IMR-90 (cell line): ENCODE measurements around the gene CPXM1. TPM values are rescaled to one million over a fixed set of nuclear protein-coding genes. Genes with fewer than 3 reads are reported as not detected.

ENCODE experiments used
- ATAC-seq: fragments of 200-7000 bp; cut with Tn5 transposase; 2 replicates; pipeline ENCODE4 v1.9.1; 2020; ENCODE audit warnings: low read depth, mild to moderate bottlenecking, moderate library complexity
- BruUV-seq: library from RNA; stranded (reverse); fragments of 400-500 nt; replicated peaks from 2 replicates; lab custom pipeline; 2021; lab: Mats Ljungman, UMichigan
- CTCF ChIA-PET: fragments of 300-600 bp; formaldehyde crosslinking; extraction: SDS; loops from one replicate; lab custom pipeline; 2021; ENCODE audit warnings: antibody characterized with exemption; lab: Yijun Ruan, JAX
- POLR2A ChIA-PET: fragments of 300-600 bp; sonication (Branson Sonifier 250); formaldehyde crosslinking; loops from one replicate; lab custom pipeline; 2022; ENCODE audit warnings: antibody characterized with exemption; ENCODE audit not compliant: unreplicated experiment; lab: Charles Lee
- DNase-seq: peaks from one replicate; pipeline ENCODE4 v3.0.0; 2013
- H2AFZ ChIP-seq: replicated peaks from 2 replicates; pipeline ENCODE3; 2013; ENCODE audit warnings: low read length, mild to moderate bottlenecking; ENCODE audit not compliant: poor library complexity
- H2AK5ac ChIP-seq: 2 replicates; pipeline ENCODE4 v1.6.1; 2013; ENCODE audit warnings: low read depth, low read length, inconsistent platforms
- H2AK9ac ChIP-seq: replicated peaks from 2 replicates; pipeline ENCODE3; 2013; ENCODE audit warnings: mild to moderate bottlenecking, low read depth, low read length, moderate library complexity; ENCODE audit not compliant: poor library complexity
- H2BK120ac ChIP-seq: 2 replicates; pipeline ENCODE4 v1.6.1; 2013; ENCODE audit warnings: low read depth, low read length, inconsistent platforms
- H2BK15ac ChIP-seq: 3 replicates; pipeline ENCODE4 v1.6.1; 2013; ENCODE audit warnings: low read depth, low read length, inconsistent platforms
- H2BK20ac ChIP-seq: 2 replicates; pipeline ENCODE4 v1.6.1; 2013; ENCODE audit warnings: low read depth, mild to moderate bottlenecking, inconsistent platforms, low read length, moderate library complexity
- H2BK5ac ChIP-seq: 2 replicates; pipeline ENCODE4 v1.6.1; 2013; ENCODE audit warnings: mild to moderate bottlenecking, low read depth, low read length, inconsistent platforms; ENCODE audit not compliant: poor library complexity, severe bottlenecking
- H3K14ac ChIP-seq: replicated peaks from 2 replicates; pipeline ENCODE4 v1.6.1; 2013; ENCODE audit warnings: low read depth, low read length, inconsistent platforms
- H3K18ac ChIP-seq: 2 replicates; pipeline ENCODE4 v1.6.1; 2013; ENCODE audit warnings: low read depth, low read length, control low read depth
- H3K23ac ChIP-seq: 2 replicates; pipeline ENCODE4 v1.6.1; 2013; ENCODE audit warnings: low read depth, low read length, inconsistent platforms
- H3K27ac ChIP-seq: 2 replicates; pipeline ENCODE4 v1.5.1; 2013; ENCODE audit warnings: mild to moderate bottlenecking, control low read depth, low read length; ENCODE audit not compliant: insufficient read depth
- H3K27me3 ChIP-seq: 2 replicates; pipeline ENCODE4 v1.6.1; 2013; ENCODE audit warnings: low read length; ENCODE audit not compliant: control insufficient read depth, insufficient read depth
- H3K36me3 ChIP-seq: 2 replicates; pipeline ENCODE4 v1.6.1; 2013; ENCODE audit warnings: low read length, mixed read lengths; ENCODE audit not compliant: control insufficient read depth, insufficient read depth
- H3K4ac ChIP-seq: 2 replicates; pipeline ENCODE4 v1.6.1; 2013; ENCODE audit warnings: low read depth, low read length, inconsistent platforms
- H3K4me1 ChIP-seq: 2 replicates; pipeline ENCODE4 v1.6.1; 2013; ENCODE audit warnings: low read length, mixed read lengths; ENCODE audit not compliant: control insufficient read depth, insufficient read depth
- H3K4me2 ChIP-seq: 2 replicates; pipeline ENCODE4 v1.6.1; 2013; ENCODE audit warnings: low read depth, mild to moderate bottlenecking, control low read depth, low read length, moderate library complexity
- H3K4me3 ChIP-seq: 2 replicates; pipeline ENCODE4 v1.5.1; 2013; ENCODE audit warnings: low read depth, mild to moderate bottlenecking, control low read depth, low read length, moderate library complexity; ENCODE audit not compliant: insufficient read depth
- H3K56ac ChIP-seq: 2 replicates; pipeline ENCODE4 v1.6.1; 2013; ENCODE audit warnings: low read length, inconsistent platforms; ENCODE audit not compliant: insufficient read depth; ENCODE audit errors: extremely low read depth
- H3K79me1 ChIP-seq, 2 experiments: 2 replicates each; pipeline ENCODE4 v1.6.1; 2013; ENCODE audit warnings: low read length in 2 of 2, inconsistent platforms in 1 of 2, low read depth in 1 of 2
- H3K9ac ChIP-seq: 2 replicates; pipeline ENCODE4 v1.6.1; 2013; ENCODE audit warnings: low read depth, low read length, control low read depth
- H3K9me1 ChIP-seq: 2 replicates; pipeline ENCODE4 v1.6.1; 2013; ENCODE audit warnings: low read length, inconsistent platforms; ENCODE audit not compliant: insufficient read depth
- H3K9me3 ChIP-seq: 2 replicates; pipeline ENCODE4 v1.6.1; 2013; ENCODE audit warnings: low read length; ENCODE audit not compliant: control insufficient read depth, insufficient read depth
- H4K20me1 ChIP-seq: 2 replicates; pipeline ENCODE4 v1.6.1; 2013; ENCODE audit warnings: low read length, inconsistent platforms; ENCODE audit not compliant: insufficient read depth
- H4K5ac ChIP-seq: 2 replicates; pipeline ENCODE4 v1.6.1; 2013; ENCODE audit warnings: mild to moderate bottlenecking, low read depth, low read length, control low read depth
- H4K8ac ChIP-seq, 2 experiments: 2 replicates each; pipeline ENCODE4 v1.6.1; 2013; ENCODE audit warnings: low read depth in 2 of 2, low read length in 2 of 2, control low read depth in 1 of 2, inconsistent platforms in 1 of 2
- H4K91ac ChIP-seq: 2 replicates; pipeline ENCODE4 v1.6.1; 2013; ENCODE audit warnings: low read depth, low read length, inconsistent platforms; ENCODE audit not compliant: insufficient read depth
- BHLHE40 ChIP-seq: fragments of 150-350 bp; IDR thresholded peaks from 2 replicates; pipeline ENCODE4 v1.6.1; 2016; ENCODE audit warnings: mild to moderate bottlenecking, low read depth, low read length
- CEBPB ChIP-seq: IDR thresholded peaks from 2 replicates; pipeline ENCODE4 v1.6.1; 2012; ENCODE audit warnings: low read depth, low read length, improper control_type of control experiment
- CHD1 ChIP-seq: IDR thresholded peaks from 2 replicates; pipeline ENCODE4 v1.6.1; 2012; ENCODE audit warnings: low read depth, low read length, improper control_type of control experiment
- CTCF ChIP-seq: conservative IDR thresholded peaks from 2 replicates; pipeline ENCODE4 v1.5.1; 2012; ENCODE audit warnings: mild to moderate bottlenecking, low read depth, low read length, improper control_type of control experiment
- ELK1 ChIP-seq: fragments of 150-350 bp; IDR thresholded peaks from 2 replicates; pipeline ENCODE4 v1.6.1; 2016; ENCODE audit warnings: low read depth, mild to moderate bottlenecking, low read length, moderate library complexity, borderline replicate concordance
- FOS ChIP-seq: fragments of 150-350 bp; IDR thresholded peaks from 2 replicates; pipeline ENCODE4 v1.6.1; 2016; ENCODE audit warnings: low read depth, low read length
- MAFK ChIP-seq: IDR thresholded peaks from 2 replicates; pipeline ENCODE4 v1.6.1; 2012; ENCODE audit warnings: low read depth, low read length, improper control_type of control experiment
- MAZ ChIP-seq: IDR thresholded peaks from 2 replicates; pipeline ENCODE4 v1.6.1; 2012; ENCODE audit warnings: low read depth, mild to moderate bottlenecking, low read length, improper control_type of control experiment, moderate library complexity, borderline replicate concordance
- MXI1 ChIP-seq: IDR thresholded peaks from 2 replicates; pipeline ENCODE4 v1.6.1; 2012; ENCODE audit warnings: low read depth, mild to moderate bottlenecking, low read length, moderate library complexity, borderline replicate concordance
- NFE2L2 ChIP-seq: fragments of 150-350 bp; IDR thresholded peaks from 2 replicates; pipeline ENCODE4 v1.6.1; 2016; ENCODE audit warnings: low read depth, mild to moderate bottlenecking, low read length
- POLR2A ChIP-seq: IDR thresholded peaks from 2 replicates; pipeline ENCODE4 v1.6.1; 2012; ENCODE audit warnings: mild to moderate bottlenecking, low read depth, low read length
- RAD21 ChIP-seq: IDR thresholded peaks from 2 replicates; pipeline ENCODE4 v1.6.1; 2012; ENCODE audit warnings: low read length, improper control_type of control experiment
- RCOR1 ChIP-seq: IDR thresholded peaks from 2 replicates; pipeline ENCODE4 v1.6.1; 2012; ENCODE audit warnings: mild to moderate bottlenecking, low read length, improper control_type of control experiment; ENCODE audit not compliant: insufficient replicate concordance
- RFX5 ChIP-seq: IDR thresholded peaks from 2 replicates; pipeline ENCODE4 v1.8.0; 2012; ENCODE audit warnings: low read depth, mild to moderate bottlenecking, low read length, moderate library complexity
- SMC3 ChIP-seq: fragments of 150-350 bp; IDR thresholded peaks from 2 replicates; pipeline ENCODE4 v1.6.1; 2016; ENCODE audit warnings: low read depth, mild to moderate bottlenecking, antibody characterized with exemption, low read length, moderate library complexity
- USF2 ChIP-seq: fragments of 150-350 bp; IDR thresholded peaks from 2 replicates; pipeline ENCODE4 v1.6.1; 2017; ENCODE audit warnings: mild to moderate bottlenecking, antibody characterized with exemption, low read length, low read depth
- WGBS, 2 experiments: methylation state at CpG; one replicate each; pipeline versions ENCODE4 v1.1.5 to v1.1.7; 2013; ENCODE audit warnings: missing lambda C conversion rate in 2 of 2; ENCODE audit not compliant: insufficient read length in 1 of 2; ENCODE audit errors: extremely low coverage in 2 of 2; 5-methylcytosine and 5-hydroxymethylcytosine counted together
- dilution Hi-C: fragments of 300-500 bp; cut with HindIII; formaldehyde crosslinking; loops from one replicate; pipeline ENCODE4 v1.14.3; 2018; ENCODE audit warnings: low sequenced_read_pairs; ENCODE audit not compliant: unreplicated experiment
- in situ Hi-C: fragments of 300-500 bp; cut with MboI; formaldehyde crosslinking; loops from 3 replicates; pipeline ENCODE4 v1.14.3; 2019; ENCODE audit warnings: low sequenced_read_pairs, inconsistent platforms, mixed read lengths
- intact Hi-C: fragments of 100-400 bp; cut with micrococcal nuclease; formaldehyde crosslinking; loops from 2 replicates; pipeline ENCODE4 v1.10.0; 2022
- polyA plus RNA-seq, 3 experiments: library from polyadenylated mRNA; depleted of rRNA; stranded (reverse); fragments of >200 nt; gene quantifications; 2 replicates each; pipeline ENCODE4 v1.2.3, GENCODE V29; 2012; ENCODE audit warnings: low replicate concordance in 1 of 3
- total RNA-seq: library from RNA; depleted of rRNA; stranded (reverse); fragments of >200 nt; gene quantifications from 2 replicates; pipeline ENCODE4 v1.2.3, GENCODE V29; 2012

Gene CPXM1
- total and polyA plus RNA-seq, 2 of the 4 experiments (the other 2 are of a cell fraction) = 1.1 to 4.6 TPM

GRCh38 chr20:2760297-2760951 lies 40.0 kb downstream of the CPXM1 start:
- Histone ChIP-seq H3K9ac (no peak overlapping the region), H3K4me3 (no peak overlapping the region), H3K9me1 (no peaks in the 10 kb centered on the region), H3K36me3 (no peaks in the 10 kb centered on the region), H4K91ac (no peak overlapping the region), H3K18ac (no peak overlapping the region), H3K23ac (no peak overlapping the region), H2BK5ac (no peak overlapping the region), H4K5ac (no peak overlapping the region), H3K27ac (no peak overlapping the region), H2BK120ac (no peak overlapping the region), H2BK15ac (no peak overlapping the region), H4K8ac (no peak overlapping the region), H3K27me3 (peaks cover 11% of the 10 kb centered on the region), H3K4me2 (no peak overlapping the region), H3K14ac (no peak overlapping the region), H3K79me1 (no peaks in the 10 kb centered on the region), H4K20me1 (no peaks in the 10 kb centered on the region), H3K9me3 (no peaks in the 10 kb centered on the region), H2AK9ac (no peak overlapping the region), H3K4me1 (no peaks in the 10 kb centered on the region), H2AK5ac (no peak overlapping the region), H3K4ac (no peak overlapping the region), H2BK20ac (no peak overlapping the region), H2AFZ (no peak overlapping the region), H3K56ac (no peak overlapping the region)
- dilution Hi-C loops = no loop called here
- 72% methylated on average over 2 of the region's 7 CpGs; no CpG with 5 or more reads in 1 of the 2 experiments for WGBS, 2 experiments
- intact Hi-C loops = no loop called here
- ChIA-PET CTCF (no interaction called here), POLR2A (no interaction called here)
- DNase-seq = no peak
- in situ Hi-C loops = no loop called here
- no peak for ATAC-seq
- BruUV-seq = no TSS peak
- TF ChIP-seq RFX5 = no peak
- no peak for TF ChIP-seq FOS
- TF ChIP-seq NFE2L2 = no peak
- no peak for TF ChIP-seq CTCF
- TF ChIP-seq CHD1 = no peak
- TF ChIP-seq MXI1 = no peak
- no peak for TF ChIP-seq SMC3
- TF ChIP-seq CEBPB = no peak
- TF ChIP-seq MAZ = no peak
- no peak for TF ChIP-seq RCOR1
- TF ChIP-seq RAD21 = no peak
- no peak for TF ChIP-seq POLR2A
- TF ChIP-seq MAFK = no peak
- no peak for TF ChIP-seq BHLHE40
- TF ChIP-seq ELK1 = no peak
- no peak for TF ChIP-seq USF2
